Endodermal cell (in vitro differentiated cells): ENCODE results near the gene PJA2. TPM values are rescaled to one million over a fixed set of nuclear protein-coding genes. Genes with fewer than 3 reads are reported as not detected.
"Not testable (repeated sequence)": the region's sequence is repeated elsewhere in the genome, so short reads cannot be mapped to it uniquely, and the experiment has no call there.

Source experiments
- DNase-seq: peaks from one replicate; pipeline ENCODE4 v3.0.0-alpha.2; 2017
- H3K27ac ChIP-seq: 2 replicates; pipeline ENCODE4 v1.5.1; 2013; ENCODE audit warnings: mild to moderate bottlenecking, low read depth, low read length, moderate library complexity
- H3K27me3 ChIP-seq: 2 replicates; pipeline ENCODE4 v1.6.1; 2013; ENCODE audit warnings: mild to moderate bottlenecking, low read length, moderate library complexity; ENCODE audit not compliant: insufficient read depth, control insufficient read depth, poor library complexity, severe bottlenecking
- H3K36me3 ChIP-seq: 2 replicates; pipeline ENCODE4 v1.7.0; 2013; ENCODE audit warnings: mild to moderate bottlenecking, low read length, moderate library complexity; ENCODE audit not compliant: control insufficient read depth, insufficient read depth
- H3K4me1 ChIP-seq: one replicate; pipeline ENCODE4 v1.7.0; 2013; ENCODE audit warnings: low read length; ENCODE audit not compliant: control insufficient read depth, insufficient read depth
- H3K4me3 ChIP-seq: 2 replicates; pipeline ENCODE4 v1.5.1; 2013; ENCODE audit warnings: mild to moderate bottlenecking, low read length, moderate library complexity
- H3K9ac ChIP-seq: 2 replicates; pipeline ENCODE4 v1.6.1; 2013; ENCODE audit warnings: mild to moderate bottlenecking, low read length, moderate library complexity; ENCODE audit not compliant: poor library complexity, severe bottlenecking; ENCODE audit errors: extremely low read depth
- H3K9me3 ChIP-seq: 2 replicates; pipeline ENCODE4 v1.6.1; 2013; ENCODE audit warnings: mild to moderate bottlenecking, low read length, moderate library complexity; ENCODE audit not compliant: control insufficient read depth
- H3K27ac Mint-ChIP-seq: 2 replicates; pipeline ENCODE4 v1.8.0; 2020; ENCODE audit warnings: mixed read lengths
- H3K27me3 Mint-ChIP-seq: 2 replicates; pipeline ENCODE4 v1.8.0; 2021; ENCODE audit warnings: mild to moderate bottlenecking, mixed read lengths; ENCODE audit not compliant: insufficient read depth
- H3K36me3 Mint-ChIP-seq: 2 replicates; pipeline ENCODE4 v1.8.0; 2020; ENCODE audit warnings: low read depth, mixed read lengths
- H3K4me1 Mint-ChIP-seq: 2 replicates; pipeline ENCODE4 v1.8.0; 2020; ENCODE audit warnings: mixed read lengths
- H3K4me3 Mint-ChIP-seq: 2 replicates; pipeline ENCODE4 v1.8.0; 2020; ENCODE audit warnings: mild to moderate bottlenecking, moderate library complexity, mixed read lengths
- H3K9me3 Mint-ChIP-seq: 2 replicates; pipeline ENCODE4 v1.8.0; 2020; ENCODE audit warnings: mild to moderate bottlenecking, mixed read lengths
- CTCF ChIP-seq: fragments of 200-600 bp; sonication (generic); conservative IDR thresholded peaks from 2 replicates; pipeline ENCODE4 v1.5.0; 2021; ENCODE audit warnings: antibody characterized with exemption, mild to moderate bottlenecking
- WGBS, 2 experiments: methylation state at CpG; one replicate each; pipeline versions ENCODE4 v1.1.5 to v1.1.7; 2013; ENCODE audit warnings: missing lambda C conversion rate in 2 of 2, mixed read lengths in 1 of 2; ENCODE audit not compliant: insufficient coverage in 1 of 2, insufficient read length in 1 of 2; 5-methylcytosine and 5-hydroxymethylcytosine counted together
- total RNA-seq, 2 donors: library from RNA; stranded (reverse); fragmentation: NEBNext Ultra II Directional in 1 of 2; extraction: Animal tissue kit (Norgen Biotek cat#: 25700) in 1 of 2; gene quantifications; 2 replicates in 1 of 2; 3 replicates in 1 of 2; pipeline ENCODE4 v1.2.1, GENCODE V29; 2021

Gene PJA2
- total RNA-seq, 2 donors from 2014 or later, result 61.9 to 64.7 TPM

- no peak overlapping the region for H3K27ac ChIP-seq
- no peak for DNase-seq
- H3K4me3 ChIP-seq, result no peak overlapping the region
- no peaks in the 10 kb centered on the region for H3K36me3 ChIP-seq
- no peak overlapping the region for H3K4me3 Mint-ChIP-seq
- no peaks in the 10 kb centered on the region for H3K27me3 ChIP-seq
- no peak overlapping the region for H3K27ac Mint-ChIP-seq
- no peaks in the 10 kb centered on the region for H3K4me1 Mint-ChIP-seq
- 100% methylated on average over 1 of the region's 1 CpG; no CpG with 5 or more reads in 1 of the 2 experiments for WGBS, 2 experiments
- peaks cover under 1% of the 10 kb centered on the region for H3K9me3 Mint-ChIP-seq
- no peaks in the 10 kb centered on the region for H3K4me1 ChIP-seq
- H3K27me3 Mint-ChIP-seq, result no peaks in the 10 kb centered on the region
- no peak overlapping the region for H3K9ac ChIP-seq
- no peaks in the 10 kb centered on the region for H3K9me3 ChIP-seq
- TF ChIP-seq CTCF, result no peak
- no peaks in the 10 kb centered on the region for H3K36me3 Mint-ChIP-seq
Measured at GRCh38 chr5:109439590-109439989, 29.8 kb upstream of the PJA2 start.

GRCh38 chr5:109426075-109426474 is 16.3 kb upstream of the PJA2 start:
- Histone ChIP-seq H3K9ac (no peak overlapping the region), H3K9me3 (no peaks in the 10 kb centered on the region), H3K4me3 (no peak overlapping the region), H3K4me1 (no peaks in the 10 kb centered on the region), H3K36me3 (no peaks in the 10 kb centered on the region), H3K27ac (no peak overlapping the region), H3K27me3 (no peaks in the 10 kb centered on the region)
- Mint-ChIP-seq H3K9me3 (peaks cover 4% of the 10 kb centered on the region), H3K36me3 (no peaks in the 10 kb centered on the region), H3K27me3 (no peaks in the 10 kb centered on the region), H3K27ac (no peak overlapping the region), H3K4me1 (no peaks in the 10 kb centered on the region), H3K4me3 (no peak overlapping the region)
- no peak for DNase-seq
- TF ChIP-seq CTCF, result no peak
- 80 to 81% methylated on average over 2 to 3 of the region's 3 CpGs for WGBS, 2 experiments

- not testable (repeated sequence) for H3K9me3 ChIP-seq, H3K4me1 ChIP-seq, H3K4me3 Mint-ChIP-seq, H3K27me3 Mint-ChIP-seq, H3K36me3 ChIP-seq, H3K4me1 Mint-ChIP-seq, H3K4me3 ChIP-seq, H3K36me3 Mint-ChIP-seq, H3K27ac Mint-ChIP-seq, H3K27ac ChIP-seq, DNase-seq, H3K9ac ChIP-seq, H3K9me3 Mint-ChIP-seq, H3K27me3 ChIP-seq
- WGBS, 2 experiments, result 92 to 100% methylated on average over 2 to 5 of the region's 5 CpGs
Measured at GRCh38 chr5:109425521-109425920, 15.7 kb upstream of the PJA2 start.

- Histone ChIP-seq H3K4me1 (no peaks in the 10 kb centered on the region), H3K4me3 (no peak overlapping the region), H3K27ac (no peak overlapping the region), H3K36me3 (no peaks in the 10 kb centered on the region), H3K9ac (no peak overlapping the region), H3K9me3 (peaks cover under 1% of the 10 kb centered on the region), H3K27me3 (no peaks in the 10 kb centered on the region)
- Mint-ChIP-seq H3K27me3 (no peaks in the 10 kb centered on the region), H3K27ac (no peak overlapping the region), H3K4me3 (no peak overlapping the region), H3K9me3 (peaks cover 2% of the 10 kb centered on the region), H3K36me3 (no peaks in the 10 kb centered on the region), H3K4me1 (no peaks in the 10 kb centered on the region)
- 87 to 100% methylated on average over 1 to 2 of the region's 2 CpGs for WGBS, 2 experiments
- no peak for TF ChIP-seq CTCF
- DNase-seq, result no peak
Measured at GRCh38 chr5:109421956-109422355, 12.2 kb upstream of the PJA2 start.
